ENCODE data around the gene SLC35B3.
"Not testable (repeated sequence)": the region's sequence is repeated elsewhere in the genome, so short reads cannot be mapped to it uniquely, and the experiment has no call there.

Gene SLC35B3

DNA sequence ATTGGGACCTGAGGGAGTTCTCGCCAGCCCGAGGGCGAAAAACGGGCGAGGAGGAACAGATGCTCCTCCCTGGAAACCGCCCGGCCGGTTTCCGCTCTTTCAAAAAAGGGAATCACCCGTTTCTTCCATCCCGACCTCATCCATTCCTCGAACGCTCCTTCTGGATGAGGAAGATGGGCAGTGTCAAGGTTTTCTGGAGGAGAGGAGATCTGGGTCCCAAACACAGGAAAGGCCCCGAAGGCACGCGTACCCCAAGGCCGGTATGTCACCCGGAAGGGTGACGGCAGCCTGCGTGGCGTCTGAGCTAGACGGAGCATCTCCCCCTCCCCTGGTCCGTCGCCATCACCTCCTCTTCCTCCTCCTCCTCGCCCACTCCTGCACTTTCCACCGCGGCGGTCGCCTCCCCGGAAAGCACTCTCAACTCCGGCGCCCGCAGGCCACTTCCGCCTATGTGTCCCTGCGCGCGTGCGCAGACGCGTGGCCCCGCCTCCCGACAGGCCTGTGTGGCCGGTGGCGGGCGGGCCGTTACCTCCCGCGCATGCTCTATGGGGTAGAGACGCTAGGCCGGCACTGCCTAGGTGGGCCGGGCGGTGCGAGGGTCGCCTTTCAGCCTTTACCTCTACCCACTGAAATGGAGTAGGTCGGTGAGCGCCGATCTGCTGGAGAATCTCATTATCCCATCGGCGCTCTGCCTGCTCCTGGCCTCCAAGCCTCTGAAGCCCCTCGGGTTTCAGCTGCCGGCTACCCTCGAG, at the start of gene SLC35B3:
SLC35B3 (minus strand) TSS at position 453 of the 752 bp plus-strand sequence.
- DNase-seq (ENCODE audit: low read depth in 2 of 3, low spot score in 1 of 3): peak; percentile 92 to 98 (median 94)

DNA sequence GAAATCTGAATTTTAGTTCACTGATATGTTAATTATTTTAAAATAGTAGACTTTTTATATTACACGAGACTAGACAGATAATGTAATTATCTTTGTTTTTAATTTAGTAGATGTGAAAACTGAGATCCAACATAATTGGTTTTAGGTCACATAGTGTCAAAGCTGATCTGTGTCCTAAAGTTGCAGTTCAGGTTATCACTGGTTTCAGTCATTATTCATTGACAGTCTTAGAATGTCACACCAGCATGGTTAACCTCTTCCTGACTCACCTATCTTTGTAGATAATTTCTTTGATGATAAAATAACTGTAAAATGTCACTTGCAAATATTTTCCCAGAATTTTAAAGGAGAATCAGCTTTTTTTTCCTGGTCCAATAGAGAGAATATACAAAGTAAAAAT, 48.3 kb upstream of the SLC35B3 start:
- no peak for DNase-seq (ENCODE audit: low read depth in 2 of 3, low spot score in 1 of 3)

DNA sequence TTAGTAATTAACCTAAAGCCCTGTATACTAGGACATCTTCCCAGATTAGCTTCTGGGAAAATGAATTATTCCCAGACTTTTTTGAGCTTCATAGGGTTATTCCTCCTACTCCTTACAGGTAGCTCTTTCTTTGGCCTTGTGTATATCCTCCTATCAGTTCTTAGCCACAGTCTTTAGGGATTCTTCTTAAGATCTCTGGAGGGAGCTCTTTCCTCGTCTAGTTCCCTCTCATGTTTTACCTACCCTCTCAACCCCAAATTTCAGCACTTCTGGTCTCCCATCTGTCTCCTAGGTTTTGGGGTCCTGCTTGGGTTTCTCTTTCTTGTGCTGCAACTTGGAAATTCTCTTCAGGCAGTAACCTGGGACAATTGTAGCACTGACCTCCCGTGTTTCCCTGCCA, 46.4 kb upstream of the SLC35B3 start:
- no peak for DNase-seq (ENCODE audit: low read depth in 2 of 3, low spot score in 1 of 3)

DNA sequence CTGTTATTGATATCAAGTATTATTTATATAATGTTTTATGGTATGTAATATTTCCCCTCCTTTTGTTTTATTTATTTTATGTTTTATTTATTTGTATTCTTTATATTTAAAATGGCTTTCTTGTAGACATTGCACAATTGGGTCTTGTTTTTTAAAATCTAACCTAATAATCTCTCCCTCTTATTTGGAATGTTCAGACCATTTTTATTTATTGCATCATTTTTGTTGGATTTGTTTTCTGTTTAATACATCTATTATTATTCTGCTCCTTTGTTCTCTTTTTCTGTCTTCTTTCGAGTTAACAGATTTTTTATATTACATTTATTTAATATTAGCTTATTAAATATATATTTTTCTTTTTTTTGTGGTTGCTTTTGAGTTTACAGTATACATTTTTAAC, 43.1 kb upstream of the SLC35B3 start:
- DNase-seq (ENCODE audit: low read depth in 2 of 3, low spot score in 1 of 3): no peak

DNA sequence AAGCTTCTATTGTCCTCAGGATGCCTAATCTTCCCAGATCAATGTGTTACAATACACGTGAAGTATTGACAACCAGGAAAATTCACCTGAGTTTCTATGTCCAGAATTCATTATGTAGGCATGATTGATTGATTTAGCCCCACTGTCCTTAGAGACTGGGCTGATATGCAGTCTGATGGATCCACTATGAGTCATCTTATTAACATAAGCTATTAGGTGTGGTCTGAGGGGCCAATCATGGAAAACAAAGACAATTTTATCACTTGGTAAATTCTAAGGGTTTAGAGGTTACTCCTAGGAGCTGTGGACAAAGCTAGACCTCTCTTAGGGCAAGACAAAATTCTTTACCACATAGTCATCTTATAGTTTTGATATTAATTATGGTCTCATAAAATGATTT, 41.3 kb upstream of the SLC35B3 start:
- no peak for DNase-seq (ENCODE audit: low read depth in 2 of 3, low spot score in 1 of 3)

DNA sequence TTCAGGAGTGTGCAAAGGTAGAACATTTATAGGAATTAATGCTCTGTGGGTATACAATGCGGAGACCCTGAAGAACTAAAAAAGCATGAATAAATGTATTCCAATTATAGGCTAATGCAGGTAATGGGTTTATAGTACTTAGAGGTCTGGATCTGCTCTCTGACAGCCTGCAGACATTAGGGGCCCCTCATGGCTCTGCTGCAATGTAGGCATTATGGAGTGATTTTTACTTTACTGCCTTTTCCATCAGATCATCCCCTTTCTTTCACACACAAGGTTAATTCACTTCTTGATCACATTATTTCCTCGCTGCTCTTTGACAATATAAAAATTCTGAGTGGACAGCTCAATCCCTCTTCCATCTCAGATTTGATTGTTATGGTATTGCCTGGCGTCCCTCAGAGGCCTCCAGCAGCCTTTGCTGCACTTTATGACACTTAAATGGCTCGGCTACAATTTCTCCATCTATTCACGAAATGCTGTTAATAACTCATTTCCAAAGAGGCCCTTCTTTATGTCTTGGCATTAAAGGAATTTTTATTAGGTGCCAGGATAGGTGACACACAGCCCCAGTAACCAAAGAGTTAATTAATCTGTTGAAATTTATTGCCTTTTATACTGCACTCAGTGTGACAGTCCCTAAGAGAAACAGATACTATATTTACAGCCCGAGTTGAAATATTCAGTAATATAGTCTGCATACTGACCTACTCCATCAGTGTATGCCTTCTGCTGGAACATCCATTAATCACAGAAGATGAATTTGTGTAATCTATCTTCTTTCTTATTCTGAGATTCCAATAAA, 33.4 kb upstream of the SLC35B3 start:
- no peak for DNase-seq (ENCODE audit: low read depth in 2 of 3, low spot score in 1 of 3)

DNA sequence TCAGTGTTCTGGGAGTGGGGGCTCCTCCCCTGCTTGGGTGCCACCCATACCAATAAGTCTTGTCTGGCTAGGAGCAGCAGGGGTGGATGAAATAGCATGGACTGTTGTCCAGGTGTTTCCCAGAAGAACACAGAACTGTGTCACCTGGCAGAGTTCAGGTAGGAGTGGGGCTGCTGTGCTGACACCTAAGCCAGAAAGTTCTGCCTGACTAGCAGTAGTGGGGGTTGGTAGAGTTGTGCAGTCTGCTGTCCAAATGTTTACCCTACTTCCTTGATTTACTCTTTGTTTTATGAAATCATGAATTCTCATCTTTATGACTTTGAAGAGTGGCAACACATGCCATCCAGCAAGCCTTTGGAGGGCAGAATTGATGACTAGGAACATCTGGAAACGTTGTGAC, 27.3 kb upstream of the SLC35B3 start:
- no peak for DNase-seq (ENCODE audit: low read depth in 2 of 3, low spot score in 1 of 3)

DNA sequence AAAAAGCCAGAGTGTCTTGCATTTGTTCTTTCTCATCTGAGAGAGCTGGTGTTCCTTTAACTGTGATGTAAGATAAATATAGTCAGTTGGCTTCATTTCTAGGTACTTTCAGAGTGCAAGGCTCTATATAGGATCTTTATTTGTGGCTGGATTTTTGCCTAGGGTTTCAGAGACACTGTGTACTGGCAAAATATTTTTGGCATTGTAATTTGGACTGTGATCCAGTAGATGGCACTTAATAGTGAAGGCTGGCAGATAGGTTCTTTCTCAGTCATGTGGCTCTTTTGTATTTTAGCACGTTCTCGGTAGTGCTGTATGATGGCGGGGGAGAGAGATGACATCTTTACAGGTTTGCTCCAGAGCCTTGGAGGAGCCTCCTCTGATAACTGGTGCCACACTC, 26.8 kb upstream of the SLC35B3 start:
- no peak for DNase-seq (ENCODE audit: low read depth in 2 of 3, low spot score in 1 of 3)

DNA sequence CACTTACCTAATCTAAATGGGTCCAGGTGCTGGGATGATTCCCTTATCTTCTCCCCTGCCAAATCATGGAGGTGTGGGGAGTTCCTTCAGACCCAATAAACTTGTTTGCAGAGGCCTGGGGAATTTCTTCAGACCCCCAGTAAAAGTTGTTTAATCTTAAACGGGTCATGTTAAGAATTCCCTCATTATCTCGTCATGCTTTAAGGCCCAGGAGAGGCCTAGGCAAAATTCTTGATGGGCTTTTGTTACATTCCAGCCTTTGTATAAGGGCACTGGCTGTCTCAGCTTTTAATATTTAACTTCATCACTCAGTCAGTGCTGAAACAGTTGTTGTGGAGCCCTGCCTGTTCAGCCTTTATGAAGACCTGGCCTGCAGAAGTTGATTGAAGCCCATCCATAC, 11.0 kb upstream of the SLC35B3 start:
- DNase-seq (ENCODE audit: low read depth in 2 of 3, low spot score in 1 of 3): no peak

DNA sequence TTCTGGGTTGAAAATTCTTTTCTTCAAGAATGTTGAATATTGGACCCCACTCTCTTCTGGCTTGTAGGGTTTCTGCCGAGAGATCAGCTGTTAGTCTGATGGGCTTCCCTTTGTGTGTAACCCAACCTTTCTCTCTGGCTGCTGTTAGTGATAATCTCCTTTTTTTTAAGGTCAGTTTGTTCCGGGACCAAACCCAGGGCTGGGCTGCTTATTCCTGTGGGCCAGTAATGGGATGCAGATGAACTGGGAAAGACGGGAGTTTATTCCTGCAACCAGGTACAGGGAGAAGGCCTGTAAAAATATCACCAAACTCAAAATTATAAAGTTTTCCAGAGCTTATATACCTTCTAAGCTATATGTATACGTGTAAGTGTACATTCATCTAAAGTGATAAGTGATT, 10.6 kb upstream of the SLC35B3 start:
- not testable (repeated sequence) for DNase-seq (ENCODE audit: low read depth in 2 of 3, low spot score in 1 of 3)

DNA sequence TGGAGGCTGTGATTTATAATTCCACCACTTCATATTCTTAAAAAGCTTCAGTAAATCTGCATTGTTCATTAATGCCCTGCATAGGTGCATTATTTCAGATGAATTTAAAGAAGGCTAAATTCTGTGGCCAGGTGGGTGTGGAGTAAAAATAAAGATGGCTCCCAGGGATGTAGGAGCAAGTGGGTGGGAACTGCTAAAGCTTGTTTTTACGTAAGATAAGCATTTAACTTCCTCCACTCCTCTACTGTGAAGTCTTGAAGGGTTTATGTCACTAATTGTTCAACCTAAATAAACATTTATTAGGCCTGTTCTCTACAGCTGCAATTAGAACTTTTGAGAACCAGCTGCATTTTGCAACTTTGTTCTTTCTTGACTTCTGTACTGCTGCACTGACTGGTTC, 6.8 kb upstream of the SLC35B3 start:
- no peak for DNase-seq (ENCODE audit: low read depth in 2 of 3, low spot score in 1 of 3)

DNA sequence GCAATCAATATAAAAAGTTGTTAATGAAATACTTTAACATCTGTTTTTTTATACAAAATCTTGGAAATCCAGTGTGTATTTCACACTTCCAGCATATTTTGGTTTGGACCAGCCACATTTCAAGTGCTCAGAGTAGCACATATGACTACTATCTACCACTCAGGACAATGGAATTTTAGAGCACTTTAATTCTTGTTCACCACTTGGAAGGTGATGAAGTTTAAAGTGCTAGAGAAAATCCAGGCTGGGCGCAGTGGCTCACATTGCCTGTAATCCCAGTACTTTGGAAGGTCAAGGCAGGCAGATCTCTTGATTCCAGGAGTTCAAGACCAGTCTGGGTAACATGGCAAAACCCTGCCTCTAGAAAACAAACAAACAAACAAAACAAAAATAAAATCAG, 6.1 kb upstream of the SLC35B3 start:
- no peak for DNase-seq (ENCODE audit: low read depth in 2 of 3, low spot score in 1 of 3)

DNA sequence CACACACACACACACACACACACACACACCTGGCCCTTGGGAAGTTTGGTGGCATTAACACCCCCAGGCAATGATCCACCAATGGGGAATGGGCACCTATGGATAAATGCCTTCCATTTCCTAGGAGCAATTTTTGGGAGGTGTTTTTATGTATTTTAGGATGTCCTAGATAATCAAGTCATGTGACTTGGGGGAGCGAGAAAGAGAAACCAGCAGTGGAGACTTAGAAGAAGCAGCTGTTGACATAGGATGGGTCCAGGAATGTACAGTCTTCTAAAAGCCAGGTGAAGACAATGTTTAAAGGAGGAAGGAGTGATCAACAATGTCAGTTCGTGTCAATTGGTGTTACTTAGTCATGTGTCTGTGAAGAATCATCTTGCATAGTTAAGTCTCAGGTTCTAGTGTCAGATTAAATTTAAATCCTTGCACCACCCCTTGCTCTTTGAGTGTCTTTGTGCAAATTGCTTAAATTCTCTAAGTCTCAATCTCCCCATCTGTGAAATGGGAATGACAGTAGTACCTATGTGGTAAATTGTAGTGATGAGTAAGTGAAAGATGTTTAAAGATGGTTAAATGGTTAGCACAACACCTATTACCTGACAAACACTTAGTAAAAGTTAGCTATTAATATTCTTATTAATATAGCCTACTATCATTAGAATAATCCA, 4.4 kb upstream of the SLC35B3 start:
- DNase-seq (ENCODE audit: low read depth in 2 of 3, low spot score in 1 of 3): no peak

DNA sequence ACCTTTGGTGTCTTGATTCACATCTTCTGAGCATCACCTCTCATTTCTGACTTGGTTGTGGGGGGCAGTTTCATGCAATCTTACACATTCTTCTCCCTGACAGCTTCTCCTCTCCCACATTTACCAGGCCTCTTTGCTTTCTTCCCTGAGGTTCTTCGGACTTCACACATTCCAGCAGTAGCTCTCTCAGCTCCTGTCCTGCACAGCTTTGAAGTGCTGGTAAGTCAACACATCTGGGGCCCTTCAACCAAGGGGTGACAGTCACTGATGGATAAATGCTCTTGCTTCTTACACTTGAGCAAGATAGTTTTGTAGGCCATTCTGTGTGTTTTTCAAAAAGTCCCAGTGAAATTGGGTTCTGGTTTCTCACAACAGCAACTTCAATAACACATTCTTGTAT, 2.5 kb upstream of the SLC35B3 start:
- DNase-seq (ENCODE audit: low read depth in 2 of 3, low spot score in 1 of 3): no peak

DNA sequence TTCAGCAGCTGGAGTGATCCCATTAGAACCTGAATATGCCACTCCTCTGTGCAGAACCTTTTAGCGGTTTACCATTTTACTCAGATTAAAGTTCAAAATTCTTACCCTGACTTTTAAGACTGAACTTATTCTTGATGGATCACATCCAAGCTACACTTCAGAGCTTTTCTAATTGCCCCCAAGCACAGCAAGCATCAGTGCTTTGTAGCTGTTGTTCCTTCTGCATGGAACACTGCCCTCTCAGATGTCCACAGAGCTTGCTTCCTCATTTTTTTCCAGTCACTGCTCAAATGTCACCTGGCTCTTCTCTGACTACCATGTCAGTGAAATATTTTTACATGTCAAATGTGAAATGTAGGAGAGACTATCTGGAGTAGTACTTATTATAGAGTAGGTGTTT, 1.6 kb upstream of the SLC35B3 start:
- DNase-seq (ENCODE audit: low read depth in 2 of 3, low spot score in 1 of 3): no peak

DNA sequence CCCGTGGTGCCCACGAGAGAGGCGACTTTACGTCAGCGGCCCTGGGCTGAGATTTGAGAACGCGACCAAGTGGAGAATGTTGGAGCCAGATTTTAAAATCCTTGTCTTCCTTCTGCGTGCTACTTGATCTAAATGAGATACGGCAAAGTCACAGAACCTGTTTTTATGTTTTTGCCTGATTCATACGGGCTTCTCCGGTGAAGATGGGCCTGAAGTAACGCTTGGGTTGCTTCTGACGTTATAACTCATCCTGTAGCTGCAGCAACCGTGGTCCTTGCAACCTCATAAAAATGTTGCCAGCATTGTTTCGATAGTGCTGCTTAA, 462 bp upstream of the SLC35B3 start:
- no peak for DNase-seq (ENCODE audit: low read depth in 2 of 3, low spot score in 1 of 3)

DNA sequence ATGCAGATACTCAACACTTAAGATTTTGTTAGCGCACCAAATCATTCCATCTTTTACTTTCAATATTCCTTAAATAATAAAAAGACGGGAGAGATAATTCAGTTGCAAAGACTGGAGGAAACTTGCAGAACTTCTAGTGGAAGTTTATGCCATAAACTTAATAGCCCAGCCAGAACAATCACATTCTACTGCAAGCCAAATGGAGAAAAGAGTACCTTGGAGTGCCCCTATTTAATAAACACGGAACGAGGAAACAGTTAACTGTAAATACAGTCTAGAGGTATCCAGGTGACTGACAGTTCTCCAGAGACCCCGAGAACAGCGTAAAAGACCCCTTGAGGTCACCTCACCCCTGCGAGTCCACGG, 635 bp downstream of the SLC35B3 start:
- no peak for DNase-seq (ENCODE audit: low read depth in 2 of 3, low spot score in 1 of 3)

DNA sequence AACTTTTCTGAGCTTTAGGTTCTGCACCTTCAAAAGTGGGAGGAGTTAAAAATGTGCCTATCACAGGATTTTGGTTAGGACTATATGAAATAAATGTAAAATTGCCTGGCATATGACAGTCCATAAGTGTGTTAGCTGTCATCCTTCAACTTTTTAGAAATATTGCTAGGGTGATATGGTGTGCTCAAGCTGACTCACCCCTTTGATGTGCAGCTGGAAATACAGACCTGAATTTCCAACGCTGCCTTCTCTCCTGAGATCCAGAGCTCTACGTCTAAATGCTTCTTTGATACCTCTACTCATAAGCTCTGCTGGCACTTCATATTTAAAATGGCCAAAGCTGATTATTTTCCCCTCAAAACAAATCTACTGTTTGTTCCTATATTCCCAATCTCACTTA, 2.7 kb downstream of the SLC35B3 start:
- no peak for DNase-seq (ENCODE audit: low read depth in 2 of 3, low spot score in 1 of 3)

DNA sequence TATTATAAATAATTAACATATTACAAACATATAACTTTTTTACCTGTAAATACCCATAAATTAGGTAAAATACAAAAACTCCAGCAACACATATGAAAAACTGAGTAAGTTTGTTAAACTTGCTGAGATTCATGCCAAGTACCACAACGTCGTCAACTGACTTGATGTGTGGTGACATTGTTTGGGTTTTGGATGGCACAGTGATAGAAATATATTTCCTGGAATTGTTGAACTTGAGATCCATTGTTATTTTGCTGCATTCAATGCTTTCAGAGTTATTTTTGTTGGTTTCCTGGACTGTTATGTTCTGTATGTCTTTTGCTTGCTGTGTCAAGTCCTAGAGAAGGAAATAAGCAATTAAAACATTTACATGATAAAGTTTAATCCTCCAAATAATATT, 5.5 kb downstream of the SLC35B3 start:
- DNase-seq (ENCODE audit: low read depth in 2 of 3, low spot score in 1 of 3): no peak

DNA sequence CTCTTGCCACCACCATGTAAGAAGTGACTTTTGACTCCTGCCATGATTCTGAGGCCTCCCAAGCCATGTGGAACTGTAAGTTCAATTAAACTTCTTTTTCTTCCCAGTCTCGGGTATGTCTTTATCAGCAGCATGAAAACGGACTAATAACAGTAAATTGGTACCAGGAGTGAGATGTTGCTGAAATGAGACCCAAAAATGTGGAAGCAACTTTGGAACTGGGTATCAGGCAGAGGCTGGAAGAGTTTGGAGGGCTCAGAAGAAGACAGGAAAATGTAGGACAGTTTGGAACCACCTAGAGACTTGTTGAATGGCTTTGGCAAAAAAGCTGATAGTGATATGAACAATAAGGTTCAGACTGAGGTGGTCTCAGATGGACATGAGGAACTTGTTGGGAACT, 8.8 kb downstream of the SLC35B3 start:
- DNase-seq (ENCODE audit: low read depth in 2 of 3, low spot score in 1 of 3): not testable (repeated sequence)

DNA sequence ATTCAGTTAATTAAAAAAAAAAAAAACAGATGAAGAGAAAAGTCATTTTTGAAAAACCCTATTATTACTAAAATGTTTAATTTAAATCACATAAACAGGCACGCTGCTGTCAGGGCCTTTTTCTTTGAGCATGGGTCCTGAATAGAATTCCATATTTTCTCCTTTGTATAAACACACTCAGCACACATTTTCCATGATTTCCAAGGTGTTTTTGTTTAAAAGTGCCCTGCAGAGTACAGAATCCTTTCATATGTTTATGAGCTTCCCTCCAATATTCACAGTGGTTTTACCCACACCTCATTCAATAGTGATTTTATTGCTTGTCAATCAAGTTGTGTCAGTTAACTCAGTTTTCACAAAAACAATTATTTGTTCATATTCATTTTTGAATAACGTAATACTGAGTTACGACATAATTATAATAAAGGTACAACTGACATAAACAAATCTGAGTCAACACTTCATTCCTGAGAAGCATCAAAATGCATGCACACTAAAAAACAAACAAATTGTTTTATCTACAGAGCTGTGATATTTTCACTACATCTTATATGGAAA, 15.2 kb downstream of the SLC35B3 start:
- no peak for DNase-seq (ENCODE audit: low read depth in 2 of 3, low spot score in 1 of 3)

DNA sequence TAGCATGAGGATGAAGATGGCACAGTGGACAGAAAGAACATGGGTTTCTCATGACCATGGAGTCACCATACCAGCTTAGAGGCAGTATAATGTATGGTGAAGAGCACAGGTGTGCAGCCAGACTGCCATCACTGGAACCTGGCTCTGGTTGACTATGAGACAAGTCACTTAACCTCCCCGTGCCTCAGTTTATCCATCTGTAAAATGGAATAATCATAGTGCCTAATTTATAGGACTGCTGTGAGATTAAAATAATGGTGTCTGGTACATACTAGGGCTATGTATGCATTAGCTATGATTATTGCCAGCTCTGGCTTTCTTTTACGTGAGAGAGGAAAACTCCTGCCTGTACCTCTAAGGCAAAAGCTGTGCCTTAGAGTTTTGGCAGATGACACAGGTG, 19.4 kb downstream of the SLC35B3 start:
- DNase-seq (ENCODE audit: low read depth in 2 of 3, low spot score in 1 of 3): no peak
